Retinal pigment epithelial cell (primary cell): ENCODE results near the gene MAP3K5.

Experiments
- DNase-seq: peaks from one replicate; pipeline ENCODE4 v3.0.0-alpha.2; 2010; ENCODE audit warnings: low read depth
- H3K4me3 ChIP-seq: 2 replicates; pipeline ENCODE4 v1.5.1; 2011; ENCODE audit warnings: mild to moderate bottlenecking, low read length, control low read depth, moderate library complexity
- CTCF ChIP-seq: conservative IDR thresholded peaks from 2 replicates; pipeline ENCODE4 v1.5.1; 2011; ENCODE audit warnings: low read depth, low read length, control low read depth, inconsistent platforms

The MAP3K5 gene

GRCh38 chr6:136517582-136517981 lies 274.7 kb downstream of the MAP3K5 start:
- H3K4me3 ChIP-seq: no peak overlapping the region
- no peak for DNase-seq
- no peak for TF ChIP-seq CTCF

- no peak for DNase-seq
- no peak for TF ChIP-seq CTCF
- H3K4me3 ChIP-seq: no peak overlapping the region
Measured at GRCh38 chr6:136517002-136517401, 275.3 kb downstream of the MAP3K5 start.

GRCh38 chr6:136514591-136514990 lies 277.7 kb downstream of the MAP3K5 start:
- DNase-seq: no peak
- H3K4me3 ChIP-seq: no peak overlapping the region
- no peak for TF ChIP-seq CTCF

GRCh38 chr6:136511926-136512325 lies 280.4 kb downstream of the MAP3K5 start:
- no peak overlapping the region for H3K4me3 ChIP-seq
- TF ChIP-seq CTCF: no peak
- no peak for DNase-seq

GRCh38 chr6:136511397-136511796 lies 280.9 kb downstream of the MAP3K5 start:
- no peak overlapping the region for H3K4me3 ChIP-seq
- TF ChIP-seq CTCF: no peak
- DNase-seq: no peak

GRCh38 chr6:136510782-136511181 lies 281.5 kb downstream of the MAP3K5 start:
- TF ChIP-seq CTCF: no peak
- DNase-seq: no peak
- no peak overlapping the region for H3K4me3 ChIP-seq

- no peak overlapping the region for H3K4me3 ChIP-seq
- no peak for TF ChIP-seq CTCF
- DNase-seq: no peak
Measured at GRCh38 chr6:136510299-136510698, 282.0 kb downstream of the MAP3K5 start.
